GM21717 (cell line): ENCODE results near the gene CRYGB.
A peak's percentile ranks its signal among the peaks of the same experiment; 100 is the strongest.

Experiments
- ATAC-seq: cut with Tn5 transposase; IDR thresholded peaks from one replicate; pipeline ENCODE4 v1.9.1; 2021; ENCODE audit warnings: mild to moderate bottlenecking, moderate library complexity; ENCODE audit not compliant: unreplicated experiment

Gene CRYGB

GRCh38 chr2:208146006-208146405 is at the start of gene CRYGB:
Gene CRYGB, minus strand, starts transcription at chr2:208146158. Its CDS starts 38 bp downstream, at chr2:208146120.
- no peak for ATAC-seq

GRCh38 chr2:208195531-208195930 is 49.6 kb upstream of the CRYGB start:
- ATAC-seq: no peak

GRCh38 chr2:208192611-208193236 is 46.8 kb upstream of the CRYGB start:
- ATAC-seq: no peak

GRCh38 chr2:208189810-208190503 is 44.0 kb upstream of the CRYGB start, which contains the start of gene C2orf80:
Gene C2orf80, minus strand, starts transcription at chr2:208190030. Its CDS starts 3,044 bp downstream, at chr2:208186986.
- no peak for ATAC-seq

- ATAC-seq: no peak
Measured at GRCh38 chr2:208189069-208189809, 43.3 kb upstream of the CRYGB start.

- no peak for ATAC-seq
Measured at GRCh38 chr2:208186893-208187292, 40.9 kb upstream of the CRYGB start.

GRCh38 chr2:208186465-208186864 is 40.5 kb upstream of the CRYGB start:
- ATAC-seq: no peak

GRCh38 chr2:208183972-208184705 is 38.2 kb upstream of the CRYGB start:
- ATAC-seq: no peak

- ATAC-seq: no peak
Measured at GRCh38 chr2:208183526-208183925, 37.6 kb upstream of the CRYGB start.

GRCh38 chr2:208182835-208183234 is 36.9 kb upstream of the CRYGB start:
- ATAC-seq: no peak

GRCh38 chr2:208179028-208179609 is 33.2 kb upstream of the CRYGB start:
- ATAC-seq: no peak

GRCh38 chr2:208175840-208176153 is 29.8 kb upstream of the CRYGB start:
- no peak for ATAC-seq

GRCh38 chr2:208175069-208175839 is 29.3 kb upstream of the CRYGB start:
- peak; percentile 98 for ATAC-seq

- ATAC-seq: no peak
Measured at GRCh38 chr2:208174144-208174543, 28.2 kb upstream of the CRYGB start.

GRCh38 chr2:208172125-208172524 is 26.2 kb upstream of the CRYGB start:
- ATAC-seq: no peak

- no peak for ATAC-seq
Measured at GRCh38 chr2:208164951-208165755, 19.2 kb upstream of the CRYGB start.

- ATAC-seq: no peak
Measured at GRCh38 chr2:208163489-208163888, 17.5 kb upstream of the CRYGB start, which contains the start of gene CRYGA. Gene CRYGA, minus strand, starts transcription at chr2:208163589. Its CDS starts 33 bp downstream, at chr2:208163556.

GRCh38 chr2:208156439-208156838 is 10.5 kb upstream of the CRYGB start:
- ATAC-seq: no peak

GRCh38 chr2:208153156-208153555 is 7.2 kb upstream of the CRYGB start:
- ATAC-seq: no peak
